ENCODE results near the gene BMP10.

The BMP10 gene

DNA sequence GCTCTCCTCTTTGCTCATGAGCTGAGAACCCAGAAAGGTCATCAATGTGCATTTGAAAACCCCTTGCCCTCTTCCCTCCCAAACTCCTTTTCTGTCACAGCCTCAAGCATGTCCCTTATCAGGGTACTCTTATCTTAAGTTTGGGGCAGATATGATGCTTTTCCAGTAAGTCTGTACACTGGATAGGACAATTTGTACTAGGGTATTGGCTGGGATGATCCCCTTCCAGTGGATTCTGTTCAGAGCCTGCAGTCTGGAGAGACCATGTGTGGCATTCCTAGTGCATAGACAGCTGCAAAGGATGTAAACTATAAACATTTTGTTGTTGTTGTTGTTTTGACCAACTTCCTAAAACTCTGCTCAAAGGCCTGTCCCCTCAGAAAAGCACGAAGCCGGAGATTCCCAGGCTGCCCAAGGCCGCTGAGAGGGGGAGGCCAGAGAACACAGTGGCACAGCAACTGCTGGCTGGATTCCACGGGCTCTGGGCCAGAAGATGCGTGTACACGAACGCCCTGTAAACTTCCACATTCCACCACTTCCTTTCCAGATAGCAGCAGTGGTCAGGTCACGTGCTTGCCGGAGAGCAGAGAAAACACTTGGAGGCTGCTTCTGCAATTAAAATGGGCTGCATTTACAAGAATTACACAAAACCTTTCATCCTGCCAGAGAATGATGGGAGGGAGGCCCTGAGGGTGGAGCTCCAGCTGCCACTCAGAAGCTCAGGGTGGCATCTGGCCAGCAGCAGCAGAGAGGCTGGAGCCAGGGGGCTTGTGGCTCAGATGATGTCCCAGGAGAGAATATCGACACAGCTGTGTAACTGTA is 42.1 kb downstream of the BMP10 start:
- Histone ChIP-seq H3K4me3 (ENCODE audit: low read depth in 1 of 5, low read length in 5 of 5) (no peak overlapping the region), H3K27ac (ENCODE audit: low read depth, low read length) (peak overlapping the region; percentile 84), H3K9ac (ENCODE audit: low read length in 5 of 5) (peak overlapping the region; percentile 2 to 43 (median 36)), H3K9me3 (ENCODE audit: control insufficient read depth in 5 of 5, low read length in 5 of 5) (no peaks in the 10 kb centered on the region), H3K27me3 (ENCODE audit: control insufficient read depth in 5 of 5, insufficient read depth in 4 of 5, low read length in 5 of 5) (no peaks in the 10 kb centered on the region), H3K4me1 (ENCODE audit: control insufficient read depth in 5 of 5, insufficient read depth in 5 of 5, low read length in 5 of 5) (peaks cover 19 to 59% (median 43%) of the 10 kb centered on the region in 5 donors), H3K36me3 (ENCODE audit: control insufficient read depth in 5 of 5, insufficient read depth in 5 of 5, low read length in 5 of 5) (peaks cover 0 to 12% (median 6%) of the 10 kb centered on the region in 5 donors)

DNA sequence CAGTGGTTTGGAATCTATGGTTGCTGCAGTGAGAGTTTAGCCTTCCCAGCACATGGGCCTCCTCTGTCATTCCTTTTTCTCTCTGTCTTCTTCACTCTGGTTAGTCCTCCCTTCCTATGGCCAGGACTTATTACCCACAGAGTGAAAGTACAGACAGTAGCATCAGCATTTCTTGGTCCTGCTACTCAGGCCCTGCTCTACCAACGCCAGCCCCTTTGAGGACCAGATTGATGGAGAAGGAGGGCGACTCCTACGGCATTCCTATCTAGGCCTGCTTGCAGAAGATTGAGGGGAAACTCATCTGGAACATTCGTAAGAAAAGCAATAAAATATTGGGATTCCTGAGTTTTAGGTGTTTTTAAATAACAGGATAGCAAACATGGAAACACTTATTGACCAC is 43.5 kb downstream of the BMP10 start:
- H3K9ac ChIP-seq (ENCODE audit: low read length in 5 of 5), result no peak overlapping the region
- H3K27ac ChIP-seq (ENCODE audit: low read depth, low read length), result no peak overlapping the region
- H3K36me3 ChIP-seq (ENCODE audit: control insufficient read depth in 5 of 5, insufficient read depth in 5 of 5, low read length in 5 of 5), result peaks cover 0 to 22% (median 19%) of the 10 kb centered on the region in 5 donors
- H3K27me3 ChIP-seq (ENCODE audit: control insufficient read depth in 5 of 5, insufficient read depth in 4 of 5, low read length in 5 of 5), result no peaks in the 10 kb centered on the region
- H3K9me3 ChIP-seq (ENCODE audit: control insufficient read depth in 5 of 5, low read length in 5 of 5), result no peaks in the 10 kb centered on the region
- no peak overlapping the region for H3K4me3 ChIP-seq (ENCODE audit: low read depth in 1 of 5, low read length in 5 of 5)
- H3K4me1 ChIP-seq (ENCODE audit: control insufficient read depth in 5 of 5, insufficient read depth in 5 of 5, low read length in 5 of 5), result peaks cover 19 to 47% (median 37%) of the 10 kb centered on the region in 5 donors

DNA sequence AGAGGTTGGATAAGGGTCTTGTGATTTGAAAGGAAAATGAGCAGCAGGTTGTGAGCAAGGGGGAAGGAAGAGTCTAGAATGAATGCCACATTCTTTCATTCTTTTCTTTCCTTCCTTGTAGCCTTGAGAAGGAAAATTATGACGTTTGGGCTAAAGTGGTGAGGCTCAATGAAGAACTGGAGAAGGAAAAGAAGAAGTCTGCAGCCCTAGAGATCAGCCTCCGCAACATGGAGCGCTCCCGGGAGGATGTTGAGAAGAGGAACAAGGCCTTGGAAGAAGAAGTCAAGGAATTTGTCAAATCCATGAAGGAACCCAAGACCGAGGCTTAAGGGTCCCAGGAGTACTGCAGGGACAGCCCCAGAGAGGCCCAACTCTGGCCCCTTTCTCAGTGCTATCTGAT is 45.3 kb downstream of the BMP10 start:
- no peak overlapping the region for H3K27ac ChIP-seq (ENCODE audit: low read depth, low read length)
- H3K4me1 ChIP-seq (ENCODE audit: control insufficient read depth in 5 of 5, insufficient read depth in 5 of 5, low read length in 5 of 5), result peaks cover 13 to 32% (median 24%) of the 10 kb centered on the region in 5 donors
- H3K27me3 ChIP-seq (ENCODE audit: control insufficient read depth in 5 of 5, insufficient read depth in 4 of 5, low read length in 5 of 5), result no peaks in the 10 kb centered on the region
- no peaks in the 10 kb centered on the region for H3K9me3 ChIP-seq (ENCODE audit: control insufficient read depth in 5 of 5, low read length in 5 of 5)
- H3K36me3 ChIP-seq (ENCODE audit: control insufficient read depth in 5 of 5, insufficient read depth in 5 of 5, low read length in 5 of 5), result peaks cover 0 to 35% (median 24%) of the 10 kb centered on the region in 5 donors
- no peak overlapping the region for H3K4me3 ChIP-seq (ENCODE audit: low read depth in 1 of 5, low read length in 5 of 5)
- no peak overlapping the region for H3K9ac ChIP-seq (ENCODE audit: low read length in 5 of 5)

DNA sequence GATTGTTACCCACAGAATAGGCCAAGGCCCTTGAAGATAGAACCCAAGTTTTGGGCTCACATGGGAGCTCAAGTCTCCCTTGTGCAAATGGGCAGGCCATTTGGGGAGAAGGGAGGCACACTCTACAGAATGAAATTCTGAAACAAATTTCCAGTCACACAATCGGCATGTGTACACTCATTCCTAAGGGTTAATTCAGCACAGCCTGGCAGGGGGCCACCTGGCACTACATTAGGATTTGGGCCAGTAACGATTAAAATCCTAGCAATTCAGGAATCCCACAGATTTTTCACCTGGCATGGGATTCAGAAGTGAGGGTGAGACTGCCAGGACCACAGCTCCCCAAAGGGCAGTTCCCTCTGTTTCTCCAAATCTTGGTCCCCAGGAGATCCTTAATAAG is 46.4 kb downstream of the BMP10 start:
- H3K4me1 ChIP-seq (ENCODE audit: control insufficient read depth in 5 of 5, insufficient read depth in 5 of 5, low read length in 5 of 5), result peaks cover 13 to 27% (median 17%) of the 10 kb centered on the region in 5 donors

DNA sequence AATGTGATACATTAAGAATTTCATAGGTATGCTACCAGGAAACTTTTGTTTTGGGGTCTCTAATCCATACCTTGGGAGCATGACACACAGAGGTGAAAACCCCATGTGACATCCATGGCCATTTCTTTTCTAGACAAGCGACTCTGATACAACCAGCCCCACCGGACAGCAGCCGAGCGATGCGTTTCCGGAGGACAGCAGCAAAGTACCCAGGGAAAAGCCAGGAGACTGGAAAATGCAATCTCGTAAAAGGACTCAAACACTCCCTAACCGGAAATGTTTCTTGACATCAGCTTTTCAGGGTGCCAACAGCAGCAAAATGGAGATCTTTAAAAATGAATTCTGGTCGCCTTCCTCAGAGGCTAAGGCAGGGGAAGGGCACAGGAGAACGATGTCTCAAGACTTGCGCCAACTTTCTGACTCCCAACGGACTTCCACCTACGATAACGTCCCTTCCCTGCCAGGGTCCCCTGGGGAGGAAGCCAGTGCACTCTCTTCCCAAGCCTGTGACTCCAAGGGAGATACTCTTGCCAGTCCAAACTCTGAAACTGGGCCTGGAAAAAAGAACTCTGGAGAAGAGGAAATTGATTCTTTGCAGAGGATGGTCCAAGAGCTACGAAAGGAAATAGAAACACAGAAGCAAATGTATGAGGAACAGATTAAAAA is 48.9 kb downstream of the BMP10 start:
- Histone ChIP-seq H3K9me3 (ENCODE audit: control insufficient read depth in 5 of 5, low read length in 5 of 5) (no peaks in the 10 kb centered on the region), H3K36me3 (ENCODE audit: control insufficient read depth in 5 of 5, insufficient read depth in 5 of 5, low read length in 5 of 5) (peaks cover 2 to 56% (median 35%) of the 10 kb centered on the region in 5 donors), H3K4me1 (ENCODE audit: control insufficient read depth in 5 of 5, insufficient read depth in 5 of 5, low read length in 5 of 5) (peaks cover 0 to 13% (median 0%) of the 10 kb centered on the region in 5 donors), H3K9ac (ENCODE audit: low read length in 5 of 5) (no peak overlapping the region), H3K27me3 (ENCODE audit: control insufficient read depth in 5 of 5, insufficient read depth in 4 of 5, low read length in 5 of 5) (no peaks in the 10 kb centered on the region), H3K27ac (ENCODE audit: low read depth, low read length) (no peak overlapping the region), H3K4me3 (ENCODE audit: low read depth in 1 of 5, low read length in 5 of 5) (no peak overlapping the region)

More for the DNA sequence above, 46.4 kb downstream of the BMP10 start:
- Histone ChIP-seq H3K27me3 (ENCODE audit: control insufficient read depth in 5 of 5, insufficient read depth in 4 of 5, low read length in 5 of 5) (no peaks in the 10 kb centered on the region), H3K4me3 (ENCODE audit: low read depth in 1 of 5, low read length in 5 of 5) (no peak overlapping the region), H3K9ac (ENCODE audit: low read length in 5 of 5) (no peak overlapping the region), H3K9me3 (ENCODE audit: control insufficient read depth in 5 of 5, low read length in 5 of 5) (no peaks in the 10 kb centered on the region), H3K36me3 (ENCODE audit: control insufficient read depth in 5 of 5, insufficient read depth in 5 of 5, low read length in 5 of 5) (peaks cover 2 to 42% (median 26%) of the 10 kb centered on the region in 5 donors), H3K27ac (ENCODE audit: low read depth, low read length) (no peak overlapping the region)

DNA sequence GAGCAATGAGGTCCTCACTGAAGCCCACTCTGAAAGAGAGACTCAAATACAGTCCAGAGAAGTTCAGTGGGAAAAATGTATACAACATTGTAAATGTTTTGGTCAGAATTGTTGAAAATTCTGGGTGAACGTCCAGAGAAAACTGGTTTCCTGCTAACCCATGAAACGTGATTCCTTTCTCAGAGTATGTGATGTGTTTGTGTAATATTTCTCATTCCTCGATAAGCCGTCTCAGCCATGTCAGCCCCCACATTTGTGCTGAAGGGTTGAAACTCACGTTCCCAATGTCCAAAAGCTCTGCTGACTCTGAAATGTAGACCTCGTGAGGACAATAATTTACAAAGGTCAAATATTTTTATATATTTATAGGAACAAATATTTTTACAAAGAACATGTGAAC is 51.6 kb downstream of the BMP10 start:
- H3K36me3 ChIP-seq (ENCODE audit: control insufficient read depth in 5 of 5, insufficient read depth in 5 of 5, low read length in 5 of 5), result peaks cover 5 to 62% (median 43%) of the 10 kb centered on the region in 5 donors
- no peak overlapping the region for H3K9ac ChIP-seq (ENCODE audit: low read length in 5 of 5)
- no peak overlapping the region for H3K27ac ChIP-seq (ENCODE audit: low read depth, low read length)
- H3K4me1 ChIP-seq (ENCODE audit: control insufficient read depth in 5 of 5, insufficient read depth in 5 of 5, low read length in 5 of 5), result peaks cover 0 to 14% (median 0%) of the 10 kb centered on the region in 5 donors
- no peaks in the 10 kb centered on the region for H3K27me3 ChIP-seq (ENCODE audit: control insufficient read depth in 5 of 5, insufficient read depth in 4 of 5, low read length in 5 of 5)
- H3K4me3 ChIP-seq (ENCODE audit: low read depth in 1 of 5, low read length in 5 of 5), result no peak overlapping the region
- H3K9me3 ChIP-seq (ENCODE audit: control insufficient read depth in 5 of 5, low read length in 5 of 5), result no peaks in the 10 kb centered on the region

DNA sequence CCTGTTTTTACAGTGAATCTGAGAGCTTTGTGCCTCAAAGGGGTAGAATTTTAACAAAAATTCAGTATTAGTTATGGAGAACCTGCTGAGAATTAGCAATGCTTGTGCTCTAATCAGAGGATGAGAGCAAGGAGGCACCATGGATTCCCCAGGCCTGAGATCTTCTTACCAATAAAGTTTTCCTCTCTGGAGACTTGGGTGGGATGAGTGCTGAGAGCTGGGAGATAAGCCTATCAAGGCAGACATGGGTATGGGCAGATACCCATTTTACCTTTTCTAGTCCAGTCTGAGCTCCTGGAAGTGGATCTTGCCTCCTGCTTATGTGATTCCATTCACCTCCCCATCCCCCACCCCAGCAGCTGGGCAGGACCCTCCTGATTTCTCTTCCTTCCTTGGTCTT is 53.9 kb downstream of the BMP10 start:
- no peaks in the 10 kb centered on the region for H3K27me3 ChIP-seq (ENCODE audit: control insufficient read depth in 5 of 5, insufficient read depth in 4 of 5, low read length in 5 of 5)
- H3K4me1 ChIP-seq (ENCODE audit: control insufficient read depth in 5 of 5, insufficient read depth in 5 of 5, low read length in 5 of 5), result peaks cover 0 to 10% (median 2%) of the 10 kb centered on the region in 5 donors
- no peaks in the 10 kb centered on the region for H3K9me3 ChIP-seq (ENCODE audit: control insufficient read depth in 5 of 5, low read length in 5 of 5)
- peaks cover 6 to 61% (median 32%) of the 10 kb centered on the region in 5 donors for H3K36me3 ChIP-seq (ENCODE audit: control insufficient read depth in 5 of 5, insufficient read depth in 5 of 5, low read length in 5 of 5)
- H3K4me3 ChIP-seq (ENCODE audit: low read depth in 1 of 5, low read length in 5 of 5), result no peak overlapping the region
- H3K9ac ChIP-seq (ENCODE audit: low read length in 5 of 5), result no peak overlapping the region
- H3K27ac ChIP-seq (ENCODE audit: low read depth, low read length), result no peak overlapping the region
